Stimulated activated CD4-positive, alpha-beta T cell treated with anti-CD3 and anti-CD28 coated beads, TNF-alpha, amount 100 ng/mL, for 48 hours (primary cell): Measurements from ENCODE around the gene ZNF516.

Experiments
- DNase-seq, 3 donors: peaks; one replicate each; pipeline ENCODE4 v3.0.0-alpha.2; 2020; ENCODE audit warnings: low read depth in 3 of 3

ZNF516 gene

GRCh38 chr18:76398896-76399612, 96.0 kb downstream of the ZNF516 start:
- peak; percentile 57 to 59 (median 57) for DNase-seq

GRCh38 chr18:76398295-76398694, 96.7 kb downstream of the ZNF516 start:
- no peak for DNase-seq

GRCh38 chr18:76397631-76398030, 97.4 kb downstream of the ZNF516 start:
- DNase-seq, result no peak

GRCh38 chr18:76396792-76397191, 98.2 kb downstream of the ZNF516 start:
- DNase-seq, result no peak

- no peak for DNase-seq
Measured at GRCh38 chr18:76395609-76396008, 99.4 kb downstream of the ZNF516 start.

GRCh38 chr18:76394780-76395476, 100.1 kb downstream of the ZNF516 start:
- no peak for DNase-seq

- DNase-seq, result no peak
Measured at GRCh38 chr18:76392349-76392748, 102.7 kb downstream of the ZNF516 start.

GRCh38 chr18:76391746-76392145, 103.3 kb downstream of the ZNF516 start:
- no peak for DNase-seq

- no peak for DNase-seq
Measured at GRCh38 chr18:76391038-76391437, 104.0 kb downstream of the ZNF516 start.

- no peak for DNase-seq
Measured at GRCh38 chr18:76390452-76391035, 104.5 kb downstream of the ZNF516 start.

- no peak for DNase-seq
Measured at GRCh38 chr18:76389716-76390115, 105.3 kb downstream of the ZNF516 start.

GRCh38 chr18:76388891-76389423, 106.1 kb downstream of the ZNF516 start:
- DNase-seq, result no peak

GRCh38 chr18:76388261-76388660, 106.8 kb downstream of the ZNF516 start:
- no peak for DNase-seq

- no peak for DNase-seq
Measured at GRCh38 chr18:76387608-76388007, 107.4 kb downstream of the ZNF516 start.

- DNase-seq, result no peak
Measured at GRCh38 chr18:76386886-76387285, 108.2 kb downstream of the ZNF516 start.

GRCh38 chr18:76386071-76386470, 109.0 kb downstream of the ZNF516 start:
- no peak for DNase-seq

GRCh38 chr18:76385681-76385975, 109.4 kb downstream of the ZNF516 start:
- no peak for DNase-seq

GRCh38 chr18:76384861-76385680, 110.0 kb downstream of the ZNF516 start:
- no peak for DNase-seq

- no peak for DNase-seq
Measured at GRCh38 chr18:76384114-76384790, 110.8 kb downstream of the ZNF516 start.

GRCh38 chr18:76383636-76384035, 111.4 kb downstream of the ZNF516 start:
- DNase-seq, result no peak

- no peak for DNase-seq
Measured at GRCh38 chr18:76382275-76382674, 112.8 kb downstream of the ZNF516 start.
